HG02981 (cell line): Measurements from ENCODE around the gene TDRD6.

Experiments
- ATAC-seq: cut with Tn5 transposase; IDR thresholded peaks from one replicate; pipeline ENCODE4 v1.9.1; 2021; ENCODE audit warnings: mild to moderate bottlenecking, moderate library complexity; ENCODE audit not compliant: unreplicated experiment

The TDRD6 gene

DNA sequence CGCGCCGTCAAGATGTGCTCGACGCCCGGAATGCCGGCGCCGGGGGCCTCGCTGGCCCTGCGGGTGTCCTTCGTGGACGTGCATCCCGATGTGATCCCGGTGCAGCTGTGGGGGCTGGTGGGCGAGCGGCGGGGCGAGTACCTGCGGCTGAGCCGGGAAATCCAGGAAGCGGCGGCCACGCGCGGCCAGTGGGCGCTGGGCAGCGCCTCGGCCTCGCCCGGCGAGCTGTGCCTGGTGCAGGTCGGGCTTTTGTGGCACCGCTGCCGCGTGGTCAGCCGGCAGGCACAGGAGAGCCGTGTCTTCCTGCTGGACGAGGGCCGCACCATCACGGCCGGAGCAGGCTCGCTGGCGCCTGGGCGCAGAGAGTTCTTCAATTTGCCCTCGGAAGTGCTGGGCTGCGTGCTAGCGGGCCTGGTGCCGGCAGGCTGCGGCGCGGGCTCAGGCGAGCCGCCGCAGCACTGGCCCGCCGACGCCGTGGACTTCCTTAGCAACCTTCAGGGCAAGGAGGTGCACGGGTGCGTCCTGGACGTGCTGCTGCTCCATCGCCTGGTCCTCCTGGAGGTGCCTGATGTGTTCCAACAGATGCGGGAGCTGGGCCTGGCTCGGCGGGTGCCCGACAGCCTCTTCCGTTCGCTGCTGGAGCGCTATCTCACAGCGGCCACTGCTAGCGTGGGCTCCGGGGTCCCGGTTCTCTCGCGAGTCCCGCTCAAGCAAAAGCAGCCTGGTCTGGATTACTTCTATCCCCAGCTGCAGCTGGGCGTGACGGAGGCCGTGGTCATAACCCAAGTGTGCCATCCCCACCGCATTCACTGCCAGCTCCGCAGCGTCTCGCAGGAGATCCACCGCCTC lies 656 bp downstream of the TDRD6 start:
- no peak for ATAC-seq

DNA sequence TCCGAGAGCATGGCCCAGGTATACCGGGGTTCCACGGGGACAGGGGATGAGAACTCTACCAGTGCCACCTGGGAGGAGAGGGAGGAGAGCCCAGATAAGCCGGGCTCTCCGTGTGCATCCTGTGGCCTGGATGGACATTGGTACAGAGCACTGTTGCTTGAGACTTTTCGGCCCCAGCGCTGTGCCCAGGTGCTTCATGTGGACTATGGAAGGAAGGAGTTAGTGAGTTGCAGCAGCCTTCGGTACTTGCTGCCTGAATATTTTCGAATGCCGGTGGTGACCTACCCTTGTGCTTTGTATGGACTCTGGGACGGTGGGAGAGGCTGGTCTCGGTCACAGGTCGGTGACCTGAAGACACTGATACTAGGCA lies 1.3 kb downstream of the TDRD6 start:
- no peak for ATAC-seq

DNA sequence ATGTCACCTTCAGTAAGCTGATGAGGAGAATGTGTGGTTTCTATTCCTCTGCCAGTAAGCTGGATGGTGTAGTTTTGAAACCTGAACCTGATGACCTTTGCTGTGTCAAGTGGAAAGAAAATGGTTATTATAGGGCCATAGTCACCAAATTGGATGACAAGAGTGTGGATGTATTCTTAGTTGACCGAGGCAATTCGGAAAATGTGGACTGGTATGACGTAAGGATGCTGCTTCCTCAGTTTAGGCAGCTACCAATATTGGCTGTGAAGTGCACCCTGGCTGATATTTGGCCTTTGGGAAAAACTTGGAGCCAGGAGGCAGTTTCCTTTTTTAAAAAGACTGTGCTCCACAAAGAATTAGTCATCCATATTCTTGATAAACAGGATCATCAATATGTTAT lies 2.0 kb downstream of the TDRD6 start:
- no peak for ATAC-seq

DNA sequence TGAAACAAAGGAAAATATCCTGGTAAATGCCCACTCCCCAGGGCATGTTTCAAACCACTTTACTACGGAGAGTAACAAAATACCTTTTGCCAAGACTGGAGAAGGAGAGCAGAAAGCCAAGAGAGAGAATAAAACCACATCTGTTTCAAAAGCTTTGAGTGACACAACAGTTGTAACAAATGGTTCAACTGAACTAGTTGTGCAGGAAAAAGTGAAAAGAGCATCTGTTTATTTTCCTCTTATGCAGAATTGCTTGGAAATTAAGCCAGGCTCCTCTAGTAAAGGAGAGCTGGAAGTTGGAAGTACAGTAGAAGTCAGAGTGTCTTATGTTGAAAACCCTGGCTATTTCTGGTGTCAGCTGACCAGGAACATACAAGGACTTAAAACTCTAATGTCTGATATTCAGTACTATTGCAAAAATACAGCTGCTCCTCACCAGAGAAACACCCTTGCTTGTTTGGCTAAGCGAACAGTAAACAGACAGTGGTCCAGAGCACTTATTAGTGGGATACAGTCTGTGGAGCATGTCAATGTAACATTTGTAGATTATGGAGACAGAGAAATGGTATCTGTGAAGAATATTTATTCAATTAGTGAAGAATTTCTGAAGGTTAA lies 2.6 kb downstream of the TDRD6 start:
- no peak for ATAC-seq

DNA sequence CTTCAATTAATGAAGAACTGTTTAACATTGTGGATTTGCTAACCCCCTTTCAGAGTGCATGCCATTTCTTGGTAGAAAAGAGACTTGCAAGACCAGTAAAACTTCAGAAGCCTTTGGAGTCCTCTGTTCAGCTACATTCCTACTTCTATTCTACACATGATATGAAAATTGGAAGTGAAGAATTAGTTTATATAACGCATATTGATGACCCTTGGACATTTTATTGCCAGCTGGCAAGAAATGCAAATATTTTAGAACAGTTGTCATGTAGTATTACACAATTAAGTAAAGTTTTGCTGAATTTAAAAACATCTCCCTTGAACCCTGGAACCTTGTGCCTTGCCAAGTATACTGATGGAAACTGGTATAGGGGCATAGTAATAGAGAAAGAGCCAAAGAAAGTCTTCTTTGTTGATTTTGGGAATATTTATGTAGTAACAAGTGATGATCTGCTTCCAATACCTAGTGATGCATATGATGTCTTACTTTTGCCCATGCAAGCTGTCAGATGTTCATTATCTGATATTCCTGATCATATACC lies 3.3 kb downstream of the TDRD6 start:
- no peak for ATAC-seq

DNA sequence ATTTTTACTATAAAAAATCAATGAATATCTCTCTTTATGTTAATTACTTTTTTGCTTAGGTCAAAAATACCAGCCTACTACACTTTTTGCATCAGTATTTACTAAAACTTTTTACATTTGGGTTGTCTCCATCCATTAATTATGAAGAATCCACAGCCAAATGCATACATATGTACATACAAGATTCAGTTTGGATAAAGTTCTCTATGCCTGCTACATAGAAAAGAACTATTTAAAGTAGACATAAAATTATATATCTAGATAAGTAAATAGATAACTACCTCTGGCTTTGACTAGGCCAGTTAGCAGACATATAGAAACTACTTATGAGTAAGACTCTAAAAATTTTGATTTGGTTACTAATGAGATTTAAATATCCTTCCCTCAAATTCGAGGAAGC lies 12.3 kb downstream of the TDRD6 start:
- no peak for ATAC-seq

DNA sequence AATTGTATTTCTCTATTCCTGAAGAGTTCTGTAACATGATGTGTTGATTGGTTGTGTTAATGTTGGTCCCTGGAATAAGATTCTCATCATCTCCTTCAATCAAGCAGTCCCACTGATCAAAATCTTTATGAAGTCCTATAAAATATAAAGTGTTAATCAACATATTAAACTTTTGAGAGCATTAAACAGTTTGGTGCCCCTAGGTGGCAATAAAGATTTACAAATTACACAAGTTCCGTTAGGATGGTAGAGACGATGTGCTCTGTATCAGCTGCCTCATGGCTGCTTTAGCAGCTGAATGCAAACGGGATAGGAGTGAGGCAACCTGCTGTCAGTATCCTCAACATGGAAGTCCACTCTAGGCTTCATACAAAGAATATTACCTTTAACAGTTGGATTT lies 16.9 kb downstream of the TDRD6 start:
- ATAC-seq, result no peak

DNA sequence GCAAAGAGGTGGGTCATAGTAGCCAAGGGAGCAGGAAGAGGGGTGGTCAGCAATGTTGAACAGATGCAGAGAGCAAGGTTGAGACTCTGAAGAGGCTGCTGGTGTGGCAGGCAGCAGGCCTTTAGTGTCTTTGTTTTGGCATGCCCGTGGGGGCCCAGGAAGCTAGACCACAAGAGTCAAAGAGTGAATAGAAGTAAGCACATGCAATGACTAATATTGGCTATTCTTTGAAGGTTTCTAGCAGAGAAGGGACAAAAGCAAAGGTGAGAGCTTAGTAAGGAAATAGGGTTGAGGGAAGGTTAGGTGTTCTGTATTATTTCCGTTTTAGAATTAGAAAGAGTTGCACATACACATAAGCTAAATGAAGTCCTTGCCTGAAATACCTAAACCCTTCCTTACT lies 18.8 kb downstream of the TDRD6 start:
- ATAC-seq, result no peak

DNA sequence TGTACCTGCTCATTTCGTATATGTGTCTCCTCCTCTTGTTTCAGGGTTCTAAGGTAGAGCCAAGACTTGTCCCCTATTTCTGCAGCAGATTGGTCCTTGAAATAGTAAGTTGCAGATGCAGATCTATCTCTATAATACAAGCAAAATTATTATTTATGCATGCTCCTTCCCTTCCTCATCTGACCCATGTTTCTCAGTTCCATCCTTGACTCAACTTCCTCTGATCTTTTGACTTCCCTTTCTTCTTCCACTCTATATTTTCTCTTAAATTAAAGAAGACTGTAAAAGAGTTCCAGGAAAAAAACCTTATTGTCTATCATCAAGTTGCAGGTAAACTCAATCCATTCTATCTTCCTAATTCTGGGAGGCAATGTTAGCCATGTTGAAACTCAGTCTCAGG lies 23.8 kb downstream of the TDRD6 start:
- ATAC-seq, result no peak

DNA sequence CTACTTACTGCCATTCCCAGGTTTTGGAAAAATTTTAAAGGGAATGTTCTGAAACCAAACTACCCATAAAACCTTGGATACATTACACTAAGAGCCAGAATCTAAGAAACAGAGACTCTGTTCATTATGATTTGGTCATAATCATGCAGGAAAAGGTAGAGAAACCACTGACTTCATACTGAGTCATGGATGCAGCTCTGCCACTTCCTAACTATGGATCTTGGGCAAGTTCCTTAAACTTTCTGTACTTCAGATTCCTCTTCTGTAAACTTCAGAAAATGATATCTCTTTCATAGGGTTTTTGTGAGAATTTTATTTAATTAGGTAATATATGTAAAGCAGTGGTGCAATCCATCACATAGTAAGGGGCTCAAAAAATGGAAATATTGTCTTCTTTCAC lies 27.5 kb downstream of the TDRD6 start:
- ATAC-seq, result no peak

DNA sequence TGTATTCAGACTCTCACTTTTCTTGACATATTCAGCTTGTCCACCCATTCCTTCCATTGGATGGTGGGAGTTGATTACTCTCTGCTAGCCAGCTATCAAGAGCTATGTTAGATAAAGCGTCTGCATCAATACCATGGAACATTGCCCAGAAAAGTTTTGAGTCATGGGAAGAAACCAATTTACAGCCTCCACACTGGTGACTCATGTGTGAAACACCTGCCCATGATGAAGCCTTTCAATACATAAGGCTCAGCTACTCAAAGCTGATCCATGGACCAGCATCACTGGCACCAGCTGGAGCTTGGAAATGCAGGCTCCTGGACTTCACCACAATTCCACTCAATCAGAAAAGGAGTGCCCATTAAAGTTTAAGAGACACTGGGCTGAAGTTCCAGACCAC lies 31.4 kb downstream of the TDRD6 start:
- no peak for ATAC-seq

DNA sequence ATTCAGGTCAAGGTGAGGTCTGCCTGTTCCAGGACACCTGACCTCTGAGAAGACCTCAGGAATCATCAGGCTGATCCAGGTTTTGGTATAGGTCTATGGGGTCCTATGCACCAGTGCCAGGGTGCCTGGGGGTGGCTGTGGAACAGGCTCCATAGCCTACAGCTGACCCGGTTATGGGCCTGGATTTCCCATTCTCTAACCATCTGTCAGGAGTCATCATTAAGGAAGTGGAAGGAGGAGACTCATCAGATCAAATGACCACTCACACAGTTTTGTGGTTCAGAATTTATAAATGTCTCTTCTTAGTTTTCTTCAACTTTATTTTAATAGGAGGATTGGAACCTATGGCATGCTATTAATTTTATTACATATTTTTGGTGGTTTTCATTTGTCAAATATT lies 32.7 kb downstream of the TDRD6 start:
- no peak for ATAC-seq

DNA sequence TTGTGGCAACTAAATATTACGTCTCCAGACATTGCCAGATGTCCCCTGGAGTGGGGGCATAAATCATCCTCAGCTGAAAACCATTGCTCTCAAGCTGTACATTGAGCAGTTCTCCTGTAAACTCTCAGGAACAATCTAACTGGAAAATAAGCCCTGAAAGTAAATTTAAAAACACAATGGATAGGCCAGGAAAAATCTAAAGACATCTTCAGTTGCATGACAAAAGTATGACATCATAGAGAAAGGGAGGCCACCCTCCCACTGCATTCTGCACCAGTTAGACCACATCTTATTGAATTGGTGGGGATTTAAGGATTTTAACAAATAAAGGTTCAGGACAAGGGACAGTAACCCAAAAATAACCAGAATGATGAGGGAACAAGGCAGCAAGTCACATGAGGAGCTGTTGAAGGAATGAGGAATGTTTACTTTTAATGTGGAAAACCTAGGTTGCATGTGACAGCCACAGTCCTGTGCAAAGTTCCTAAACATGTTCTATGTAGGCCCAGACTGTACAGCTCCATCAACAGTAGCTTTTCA lies 42.2 kb downstream of the TDRD6 start:
- ATAC-seq, result no peak

DNA sequence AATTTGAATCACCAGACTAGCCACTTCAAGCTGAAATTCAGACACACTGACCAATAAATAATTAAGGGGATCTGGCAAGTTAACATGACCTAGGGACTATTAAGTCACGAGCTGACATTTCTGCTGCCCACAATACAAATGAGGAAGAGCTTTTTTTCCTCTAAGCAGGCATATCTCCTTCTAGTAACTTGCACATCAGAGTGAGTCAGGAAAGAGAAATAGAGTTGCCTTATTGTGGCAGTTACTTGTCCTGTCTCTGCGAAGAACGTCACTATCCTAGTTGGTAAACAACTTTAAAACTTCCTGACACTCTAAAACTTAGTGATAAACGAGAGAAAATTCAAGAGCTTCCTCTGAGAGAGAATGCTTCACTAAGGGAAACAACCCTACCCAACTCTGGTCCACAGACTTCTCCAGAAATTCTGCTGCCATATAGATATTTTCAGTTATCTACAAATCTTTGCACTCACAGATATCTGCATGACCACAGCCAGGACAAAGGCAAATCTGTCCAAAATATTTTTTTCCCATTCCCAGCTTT lies 43.3 kb downstream of the TDRD6 start:
- ATAC-seq, result no peak

DNA sequence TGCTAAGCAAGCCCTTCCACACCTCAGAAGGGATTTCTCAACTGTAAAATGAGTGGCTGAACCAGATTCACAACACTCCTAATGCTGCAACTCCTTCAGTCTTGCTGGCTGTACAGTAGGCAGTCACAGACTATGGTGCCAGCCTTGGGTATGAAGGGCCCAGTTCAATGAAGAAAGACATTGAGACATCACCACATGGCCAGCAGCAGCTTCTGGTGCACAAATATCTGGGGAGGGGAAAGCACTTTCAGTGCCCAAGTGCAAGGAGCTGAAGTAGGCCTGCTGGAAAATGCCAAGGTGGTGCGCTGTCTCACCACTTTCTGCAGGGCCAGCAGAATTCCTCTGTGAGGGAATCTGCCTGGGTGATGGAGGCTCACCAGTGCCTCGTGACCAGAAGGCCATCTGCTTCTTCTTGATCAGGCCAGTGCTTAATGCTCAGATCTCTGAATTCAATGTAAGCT lies 45.7 kb downstream of the TDRD6 start:
- no peak for ATAC-seq

DNA sequence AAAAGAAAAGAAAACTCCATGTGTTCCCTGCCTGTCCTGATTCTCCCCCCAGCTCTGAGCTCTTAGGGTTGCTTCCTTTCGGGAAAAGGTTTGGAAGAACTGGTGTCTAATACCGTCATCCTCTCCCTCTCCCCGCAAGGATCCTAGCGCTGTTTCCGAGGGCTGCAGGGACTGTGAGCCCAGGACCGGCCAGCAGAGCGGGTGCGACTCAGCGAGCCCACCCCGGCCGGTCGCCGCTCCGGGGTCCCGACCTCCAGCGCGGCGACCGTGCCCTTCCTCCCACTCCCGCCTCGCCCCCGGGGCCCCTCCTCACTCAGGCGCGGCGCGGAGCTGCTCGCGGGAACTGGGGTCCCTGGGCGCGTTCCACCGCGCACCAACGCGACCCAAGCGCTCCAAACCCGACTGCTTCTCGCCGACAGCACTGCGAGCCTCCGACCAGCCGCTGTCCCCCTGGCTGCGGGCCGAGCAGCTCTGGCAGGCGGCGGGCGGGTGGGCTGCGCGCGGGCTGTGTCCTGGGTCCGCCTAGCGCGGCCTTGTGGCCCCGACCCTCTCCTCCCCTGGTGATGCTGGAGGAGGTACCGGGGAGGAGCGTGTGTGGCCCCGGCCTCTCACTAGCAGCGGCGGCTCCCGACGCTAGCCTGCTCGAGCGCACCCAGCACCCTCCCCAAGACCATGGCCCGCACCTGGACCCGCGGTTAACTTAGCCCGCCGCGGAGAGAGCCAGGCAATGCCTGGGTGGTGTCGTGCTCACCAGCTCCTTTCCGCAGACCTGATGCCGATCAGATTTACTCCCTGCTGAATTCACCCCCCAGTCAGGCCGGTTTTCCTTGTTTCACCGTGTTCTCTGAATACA lies 47.4 kb downstream of the TDRD6 start, which contains the start of gene PLA2G7:
Gene PLA2G7, minus strand, starts transcription at position 509 of the 853 bp plus-strand sequence. CDS start 12,484 bp downstream, outside the sequence.
- no peak for ATAC-seq

DNA sequence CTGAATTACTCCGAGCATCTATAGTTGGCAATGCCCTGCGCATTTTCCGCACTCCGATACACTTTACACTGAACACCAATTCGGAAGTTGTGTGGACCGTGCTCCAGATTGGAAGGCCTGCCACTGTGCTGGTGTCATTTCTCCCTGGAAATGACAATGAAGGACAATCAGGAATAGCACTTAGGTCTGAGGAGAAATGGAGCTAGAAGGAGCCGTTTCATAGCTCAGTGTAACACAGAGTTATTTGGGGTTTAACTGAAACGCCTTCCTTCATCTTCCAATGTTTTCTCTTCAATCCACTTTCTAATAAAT lies 48.0 kb downstream of the TDRD6 start:
- no peak for ATAC-seq

DNA sequence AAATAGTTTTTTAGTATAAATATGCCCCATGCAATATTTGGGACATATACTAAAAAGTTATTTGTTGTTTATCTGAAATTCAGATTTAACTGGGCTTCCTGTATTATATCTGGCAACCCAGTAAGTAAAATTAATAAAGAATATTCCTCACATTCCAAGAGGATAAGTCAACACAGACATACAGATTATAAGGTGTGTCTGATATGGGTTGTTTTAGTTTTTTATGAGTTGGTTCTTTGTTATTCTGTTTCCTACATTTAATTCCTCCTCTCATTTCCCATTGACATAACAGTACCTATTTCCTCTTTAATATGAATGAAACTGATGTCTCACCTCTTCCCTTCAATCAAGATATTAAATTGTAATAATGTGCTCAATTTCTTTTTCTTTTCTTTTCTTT lies 49.2 kb downstream of the TDRD6 start:
- no peak for ATAC-seq

DNA sequence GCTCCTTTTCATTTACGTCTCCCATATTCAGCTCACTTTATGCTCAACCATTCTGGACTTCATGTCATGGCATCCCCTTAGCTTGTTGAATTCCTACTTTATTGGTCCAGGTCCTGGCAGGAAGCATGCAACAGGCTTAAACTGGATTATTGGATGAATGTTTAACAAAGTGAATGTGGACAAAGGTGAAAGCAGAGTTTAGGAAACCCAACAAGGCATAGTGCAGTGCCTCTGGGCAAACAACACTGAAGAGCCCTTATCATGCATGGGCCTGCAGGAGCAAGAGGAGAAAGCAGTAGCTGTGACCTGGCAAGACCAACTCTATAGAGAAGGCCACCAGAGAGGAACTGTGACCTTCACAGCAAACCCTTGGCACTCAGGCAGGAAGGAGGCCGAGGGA lies 53.8 kb downstream of the TDRD6 start:
- ATAC-seq, result no peak

DNA sequence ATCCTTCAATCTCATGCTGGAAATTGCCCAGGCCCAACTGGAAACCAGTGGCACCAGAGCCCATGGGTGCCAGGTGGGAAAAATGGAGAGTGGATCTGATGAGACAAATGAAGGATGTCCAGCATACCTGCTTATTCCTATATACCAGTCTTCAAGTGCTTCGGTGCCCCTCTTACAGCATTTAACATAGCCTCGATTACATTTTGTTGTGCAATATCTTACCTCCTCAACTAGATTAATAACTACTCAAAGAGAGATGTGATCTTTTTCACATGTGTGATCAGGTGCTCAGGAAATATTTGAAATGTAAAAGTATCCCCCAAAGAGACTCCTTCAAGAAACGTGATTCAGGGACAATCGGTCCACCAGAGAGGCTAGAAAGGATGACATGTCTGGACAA lies 54.2 kb downstream of the TDRD6 start:
- ATAC-seq, result no peak
